HG03097 (cell line): ENCODE data around the gene FGFR1OP2.

Source experiments
- ATAC-seq: cut with Tn5 transposase; IDR thresholded peaks from one replicate; pipeline ENCODE4 v1.9.1; 2021; ENCODE audit not compliant: unreplicated experiment, low FRiP score

FGFR1OP2 gene

GRCh38 chr12:27000961-27001360, 62.7 kb downstream of the FGFR1OP2 start:
- no peak for ATAC-seq

GRCh38 chr12:27001663-27002062, 63.4 kb downstream of the FGFR1OP2 start:
- ATAC-seq = no peak

- no peak for ATAC-seq
Observed at GRCh38 chr12:27002141-27002540, 63.9 kb downstream of the FGFR1OP2 start.

- no peak for ATAC-seq
Observed at GRCh38 chr12:27003421-27004381, 65.4 kb downstream of the FGFR1OP2 start.

- ATAC-seq = no peak
Observed at GRCh38 chr12:27005495-27005894, 67.2 kb downstream of the FGFR1OP2 start.

GRCh38 chr12:27006797-27007467, 68.7 kb downstream of the FGFR1OP2 start:
- no peak for ATAC-seq

- no peak for ATAC-seq
Observed at GRCh38 chr12:27008081-27008480, 69.8 kb downstream of the FGFR1OP2 start.

GRCh38 chr12:27009881-27010301, 71.6 kb downstream of the FGFR1OP2 start:
- no peak for ATAC-seq

GRCh38 chr12:27012239-27012981, 74.1 kb downstream of the FGFR1OP2 start:
- no peak for ATAC-seq

- ATAC-seq = no peak
Observed at GRCh38 chr12:27012982-27013255, 74.6 kb downstream of the FGFR1OP2 start.

GRCh38 chr12:27013611-27014084, 75.4 kb downstream of the FGFR1OP2 start:
- ATAC-seq = peak; percentile 17

- ATAC-seq = peak; percentile 86
Observed at GRCh38 chr12:27014085-27014858, 76.0 kb downstream of the FGFR1OP2 start, which contains the start of gene TM7SF3. TM7SF3 (minus strand) TSS chr12:27014384; CDS start chr12:27014168, 216 bp downstream.

- ATAC-seq = no peak
Observed at GRCh38 chr12:27014859-27015729, 76.8 kb downstream of the FGFR1OP2 start.

GRCh38 chr12:27015730-27016076, 77.4 kb downstream of the FGFR1OP2 start:
- ATAC-seq = no peak
